LNCaP clone FGC (cell line): ENCODE measurements around the gene LMNTD2.

Source experiments
- DNase-seq: peaks from one replicate; pipeline ENCODE4 v3.0.0-alpha.2; 2011; ENCODE audit warnings: low read depth
- H3K4me3 ChIP-seq: 2 replicates; pipeline ENCODE4 v1.5.1; 2011; ENCODE audit warnings: mild to moderate bottlenecking, low read depth, low read length, control low read depth
- TF ChIP-seq, protein P1 (sequence below): IDR thresholded peaks from 2 replicates; pipeline ENCODE4 v1.5.1; 2012; ENCODE audit warnings: mild to moderate bottlenecking; ENCODE audit not compliant: control insufficient read depth, insufficient read depth; ENCODE audit errors: extremely low read depth

The LMNTD2 gene

GRCh38 chr11:539971-540481 is 20.5 kb downstream of the LMNTD2 start:
- H3K4me3 ChIP-seq: no peak overlapping the region
- TF ChIP-seq, protein P1, sequence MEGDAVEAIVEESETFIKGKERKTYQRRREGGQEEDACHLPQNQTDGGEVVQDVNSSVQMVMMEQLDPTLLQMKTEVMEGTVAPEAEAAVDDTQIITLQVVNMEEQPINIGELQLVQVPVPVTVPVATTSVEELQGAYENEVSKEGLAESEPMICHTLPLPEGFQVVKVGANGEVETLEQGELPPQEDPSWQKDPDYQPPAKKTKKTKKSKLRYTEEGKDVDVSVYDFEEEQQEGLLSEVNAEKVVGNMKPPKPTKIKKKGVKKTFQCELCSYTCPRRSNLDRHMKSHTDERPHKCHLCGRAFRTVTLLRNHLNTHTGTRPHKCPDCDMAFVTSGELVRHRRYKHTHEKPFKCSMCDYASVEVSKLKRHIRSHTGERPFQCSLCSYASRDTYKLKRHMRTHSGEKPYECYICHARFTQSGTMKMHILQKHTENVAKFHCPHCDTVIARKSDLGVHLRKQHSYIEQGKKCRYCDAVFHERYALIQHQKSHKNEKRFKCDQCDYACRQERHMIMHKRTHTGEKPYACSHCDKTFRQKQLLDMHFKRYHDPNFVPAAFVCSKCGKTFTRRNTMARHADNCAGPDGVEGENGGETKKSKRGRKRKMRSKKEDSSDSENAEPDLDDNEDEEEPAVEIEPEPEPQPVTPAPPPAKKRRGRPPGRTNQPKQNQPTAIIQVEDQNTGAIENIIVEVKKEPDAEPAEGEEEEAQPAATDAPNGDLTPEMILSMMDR: no peak
- no peak for DNase-seq

DNA sequence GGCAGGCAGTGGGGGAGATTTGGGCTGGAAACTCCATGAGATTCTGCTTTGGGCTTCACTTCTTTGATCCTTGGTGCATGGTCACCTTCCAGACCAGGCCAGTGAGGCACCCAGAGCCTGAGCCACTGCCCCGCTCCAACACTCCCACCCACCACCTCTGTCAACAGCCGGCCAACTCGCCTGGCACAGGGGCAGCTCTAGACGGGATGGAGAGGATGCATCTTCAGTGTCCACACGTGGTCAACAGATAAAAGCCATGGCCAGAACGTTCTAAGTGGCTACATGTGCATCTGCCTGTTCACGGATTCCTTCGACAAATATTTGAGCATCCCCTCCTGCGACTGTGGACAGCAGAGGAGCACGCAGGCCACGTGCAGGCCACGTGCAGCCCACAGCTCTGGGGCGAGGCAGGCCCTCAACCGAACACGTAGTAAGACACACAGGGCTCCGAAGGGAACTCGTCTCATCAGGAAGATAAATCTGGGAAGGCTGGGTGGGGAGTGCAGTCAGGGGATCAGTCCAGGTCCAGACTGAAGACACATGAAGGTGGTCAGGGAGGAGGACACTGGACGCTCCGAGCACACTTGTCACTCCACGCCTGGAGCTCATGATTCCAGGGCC is 22.0 kb downstream of the LMNTD2 start:
- no peak overlapping the region for H3K4me3 ChIP-seq
- TF ChIP-seq, protein P1: no peak
- no peak for DNase-seq

- TF ChIP-seq, protein P1: no peak
- no peak for DNase-seq
- H3K4me3 ChIP-seq: peak overlapping the region; percentile 62
Measured at GRCh38 chr11:537622-538430, 22.7 kb downstream of the LMNTD2 start.

DNA sequence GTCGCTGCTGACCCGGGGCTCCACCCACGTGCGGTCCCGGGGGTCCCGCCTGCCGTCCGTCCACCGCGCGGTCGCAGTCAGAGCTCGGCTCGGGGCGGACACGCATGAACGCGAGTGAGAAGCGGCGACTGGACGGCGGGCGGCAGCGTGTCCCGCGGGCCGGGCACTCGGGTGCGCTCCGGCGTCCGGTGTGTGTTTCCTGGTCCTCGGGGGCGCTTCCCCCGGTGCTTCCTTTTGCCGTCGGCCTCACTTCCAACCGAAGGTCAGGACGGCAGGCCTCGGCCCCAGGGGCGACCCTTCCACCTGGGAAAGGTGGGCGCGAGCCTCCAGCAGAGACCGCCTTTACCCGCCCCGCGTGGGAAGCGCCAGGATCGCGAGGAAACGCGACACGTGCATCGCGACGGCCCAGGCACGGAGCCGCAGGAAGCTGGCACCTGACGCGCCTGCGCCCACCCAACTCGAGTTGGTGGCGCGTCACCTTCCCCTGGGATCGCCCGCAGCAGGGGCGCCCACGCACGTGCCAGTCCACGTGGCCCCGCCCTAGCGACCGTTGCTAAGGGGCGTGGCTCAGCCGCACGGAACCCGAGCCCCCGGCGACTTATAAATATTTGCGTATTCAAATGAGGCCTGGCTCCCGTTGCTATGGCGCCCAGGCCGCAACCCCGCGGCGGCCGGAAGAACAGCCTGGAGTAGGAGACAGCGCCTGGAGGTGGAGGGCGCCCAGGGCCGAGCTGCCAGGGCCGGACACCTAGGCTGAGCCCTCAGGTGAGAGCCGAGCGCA is 23.5 kb downstream of the LMNTD2 start, which contains the start of gene LRRC56:
LRRC56 (plus strand) TSS at position 687 of the 781 bp plus-strand sequence. CDS start 3,158 bp downstream, outside the sequence.
- peak; percentile 63 for DNase-seq
- TF ChIP-seq, protein P1: no peak
- peak within 1 kb of the TSS; percentile 62 for H3K4me3 ChIP-seq

- peak within 1 kb of the TSS; percentile 89 for H3K4me3 ChIP-seq
- DNase-seq: peak; percentile 62
- TF ChIP-seq, protein P1: no peak
Measured at GRCh38 chr11:535519-536454, 24.8 kb downstream of the LMNTD2 start, which contains the start of gene HRAS. HRAS (minus strand) TSS chr11:535576.

GRCh38 chr11:535210-535518 is 25.4 kb downstream of the LMNTD2 start:
- H3K4me3 ChIP-seq: peak overlapping the region; percentile 89
- no peak for DNase-seq
- TF ChIP-seq, protein P1: peak; percentile 42
